Tibial nerve (tissue), 4 donors: Measurements from ENCODE around the gene PIM2. TPM values are rescaled to one million over a fixed set of nuclear protein-coding genes. Genes with fewer than 3 reads are reported as not detected.

Experiments used
- DNase-seq, 2 donors: peaks; one replicate each; pipeline ENCODE4 v3.0.0-alpha.2; 2019; ENCODE audit warnings: low spot score in 2 of 2
- H3K27ac ChIP-seq, 4 donors: fragments of 200-600 bp; sonication (generic) in 3 of 4; one replicate each; pipeline ENCODE4 v1.5.1; 2017 to 2019; ENCODE audit warnings: mild to moderate bottlenecking in 1 of 4
- H3K27me3 ChIP-seq, 2 donors: fragments of 200-600 bp; sonication (generic) in 1 of 2; one replicate each; pipeline versions ENCODE4 v1.5.1 to v1.6.0; 2017 to 2019
- H3K36me3 ChIP-seq, 3 donors: fragments of 200-600 bp; sonication (generic); one replicate each; pipeline ENCODE4 v1.5.1; 2018 to 2019
- H3K4me1 ChIP-seq, 4 donors: fragments of 200-600 bp; sonication (generic) in 3 of 4; one replicate each; pipeline ENCODE4 v1.5.1; 2017 to 2019
- H3K4me3 ChIP-seq, 4 donors: fragments of 200-600 bp; sonication (generic) in 3 of 4; one replicate each; pipeline ENCODE4 v1.5.1; 2017 to 2019; ENCODE audit warnings: mild to moderate bottlenecking in 1 of 4, moderate library complexity in 1 of 4
- H3K9me3 ChIP-seq, 4 donors: fragments of 200-600 bp; sonication (generic) in 3 of 4; one replicate each; pipeline ENCODE4 v1.5.1; 2017 to 2019
- EP300 ChIP-seq, 2 donors: sonication (generic); formaldehyde crosslinking; IDR thresholded peaks; one replicate each; pipeline ENCODE4 v1.6.1; 2017; ENCODE audit warnings: antibody characterized with exemption in 2 of 2, mild to moderate bottlenecking in 1 of 2
- POLR2A ChIP-seq, 2 donors: fragments of 450-650 bp; IDR thresholded peaks; one replicate each; pipeline ENCODE4 v1.6.1; 2017; ENCODE audit warnings: antibody characterized with exemption in 2 of 2, mild to moderate bottlenecking in 2 of 2, moderate library complexity in 2 of 2
- WGBS, 2 donors: methylation state at CpG; one replicate each; pipeline ENCODE4 v1.1.5; 2018; 5-methylcytosine and 5-hydroxymethylcytosine counted together
- total RNA-seq, 4 donors: library from RNA; depleted of rRNA; stranded (reverse); fragments of >200 nt; gene quantifications; one replicate each; pipeline ENCODE4 v1.1.0, GENCODE V29; 2016
- TF ChIP-seq, protein P1 (sequence below), 5 experiments: fragments of 200-600 bp in 3 of 5; fragments of 450-650 bp in 2 of 5; sonication (generic) in 3 of 5; IDR thresholded peaks; one replicate each; pipeline ENCODE4 v1.5.1; 2016 to 2019; ENCODE audit warnings: antibody characterized with exemption in 5 of 5, mild to moderate bottlenecking in 3 of 5, moderate library complexity in 2 of 5

PIM2 gene
- total RNA-seq, 4 donors from 2014 or later: 4.9 to 8.4 (median 6.8) TPM

DNA sequence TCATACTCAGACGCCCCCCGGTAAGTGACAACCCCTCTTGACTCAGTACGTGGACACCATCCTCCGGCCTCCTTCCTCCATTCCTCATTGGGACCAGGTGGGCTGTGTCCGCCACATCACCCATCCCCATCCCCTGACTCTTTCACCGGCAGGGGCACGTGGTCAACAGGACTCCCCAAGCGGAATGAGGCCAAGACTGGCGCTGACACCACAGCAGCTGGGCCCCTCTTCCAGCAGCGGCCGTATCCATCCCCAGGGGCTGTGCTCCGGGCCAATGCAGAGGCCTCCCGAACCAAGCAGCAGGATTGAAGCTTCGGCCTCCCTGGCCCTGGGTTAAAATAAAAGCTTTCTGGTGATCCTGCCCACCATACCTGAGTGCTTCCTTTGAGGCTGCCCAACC, 16.0 kb downstream of the PIM2 start:
- H3K4me3 ChIP-seq: no peak overlapping the region
- 80% methylated on average over 8 of the region's 14 CpGs; no CpG with 5 or more reads in 1 of the 2 donors for whole genome bisulfite sequencing, 2 donors
- no peaks in the 10 kb centered on the region for H3K9me3 ChIP-seq
- DNase-seq: no peak
- H3K27ac ChIP-seq: no peak overlapping the region
- H3K4me1 ChIP-seq: peaks cover 0 to 12% (median 0%) of the 10 kb centered on the region in 4 donors
- TF ChIP-seq POLR2A (IDR thresholded peaks at IDR 0.05) (no peak), EP300 (IDR thresholded peaks at IDR 0.05) (no peak)
- TF ChIP-seq, protein P1, sequence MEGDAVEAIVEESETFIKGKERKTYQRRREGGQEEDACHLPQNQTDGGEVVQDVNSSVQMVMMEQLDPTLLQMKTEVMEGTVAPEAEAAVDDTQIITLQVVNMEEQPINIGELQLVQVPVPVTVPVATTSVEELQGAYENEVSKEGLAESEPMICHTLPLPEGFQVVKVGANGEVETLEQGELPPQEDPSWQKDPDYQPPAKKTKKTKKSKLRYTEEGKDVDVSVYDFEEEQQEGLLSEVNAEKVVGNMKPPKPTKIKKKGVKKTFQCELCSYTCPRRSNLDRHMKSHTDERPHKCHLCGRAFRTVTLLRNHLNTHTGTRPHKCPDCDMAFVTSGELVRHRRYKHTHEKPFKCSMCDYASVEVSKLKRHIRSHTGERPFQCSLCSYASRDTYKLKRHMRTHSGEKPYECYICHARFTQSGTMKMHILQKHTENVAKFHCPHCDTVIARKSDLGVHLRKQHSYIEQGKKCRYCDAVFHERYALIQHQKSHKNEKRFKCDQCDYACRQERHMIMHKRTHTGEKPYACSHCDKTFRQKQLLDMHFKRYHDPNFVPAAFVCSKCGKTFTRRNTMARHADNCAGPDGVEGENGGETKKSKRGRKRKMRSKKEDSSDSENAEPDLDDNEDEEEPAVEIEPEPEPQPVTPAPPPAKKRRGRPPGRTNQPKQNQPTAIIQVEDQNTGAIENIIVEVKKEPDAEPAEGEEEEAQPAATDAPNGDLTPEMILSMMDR (IDR thresholded peaks at IDR 0.05): no peak
- no peaks in the 10 kb centered on the region for H3K27me3 ChIP-seq
- H3K36me3 ChIP-seq: peaks cover 0 to 57% (median 0%) of the 10 kb centered on the region in 3 donors

DNA sequence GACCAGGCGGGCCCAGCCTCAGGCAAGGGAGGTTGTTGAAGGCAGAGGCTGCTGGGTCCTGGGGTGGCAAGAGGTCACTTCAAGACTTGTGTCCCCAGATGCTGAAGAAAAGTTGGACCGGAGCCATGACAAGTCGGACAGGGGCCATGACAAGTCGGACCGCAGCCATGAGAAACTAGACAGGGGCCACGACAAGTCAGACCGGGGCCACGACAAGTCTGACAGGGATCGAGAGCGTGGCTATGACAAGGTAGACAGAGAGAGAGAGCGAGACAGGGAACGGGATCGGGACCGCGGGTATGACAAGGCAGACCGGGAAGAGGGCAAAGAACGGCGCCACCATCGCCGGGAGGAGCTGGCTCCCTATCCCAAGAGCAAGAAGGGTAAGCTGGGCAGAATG, 16.7 kb downstream of the PIM2 start:
- TF ChIP-seq POLR2A (IDR thresholded peaks at IDR 0.05): no peak
- no peak for TF ChIP-seq EP300 (IDR thresholded peaks at IDR 0.05)
- TF ChIP-seq, protein P1 (IDR thresholded peaks at IDR 0.05): no peak
- peaks cover 0 to 12% (median 0%) of the 10 kb centered on the region in 4 donors for H3K4me1 ChIP-seq
- no peaks in the 10 kb centered on the region for H3K27me3 ChIP-seq
- peaks cover 0 to 57% (median 0%) of the 10 kb centered on the region in 3 donors for H3K36me3 ChIP-seq
- no peak overlapping the region for H3K27ac ChIP-seq
- no peak for DNase-seq
- WGBS, 2 donors: 92 to 94% methylated on average over 20 of the region's 20 CpGs
- no peak overlapping the region for H3K4me3 ChIP-seq
- no peaks in the 10 kb centered on the region for H3K9me3 ChIP-seq

DNA sequence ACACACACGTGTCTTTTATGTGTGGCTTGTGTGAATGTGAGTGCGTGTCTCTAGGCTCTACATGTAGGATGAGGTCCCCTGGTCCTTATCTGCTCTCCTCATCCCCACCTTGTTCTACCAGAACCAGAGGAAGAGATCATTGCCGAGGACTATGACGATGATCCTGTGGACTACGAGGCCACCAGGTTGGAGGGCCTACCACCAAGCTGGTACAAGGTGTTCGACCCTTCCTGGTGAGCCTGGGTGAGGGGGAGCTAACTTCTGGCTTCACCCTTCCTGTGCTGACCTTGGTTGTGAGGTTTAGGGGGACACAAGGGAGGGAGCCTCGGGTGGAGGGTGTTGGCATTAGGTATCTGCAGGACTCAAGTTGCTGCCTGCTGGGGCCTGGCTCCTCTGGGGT, 17.8 kb downstream of the PIM2 start:
- no peaks in the 10 kb centered on the region for H3K27me3 ChIP-seq
- no peak for DNase-seq
- no peaks in the 10 kb centered on the region for H3K9me3 ChIP-seq
- H3K36me3 ChIP-seq: peaks cover 0 to 50% (median 0%) of the 10 kb centered on the region in 3 donors
- no peak for TF ChIP-seq EP300 (IDR thresholded peaks at IDR 0.05)
- TF ChIP-seq POLR2A (IDR thresholded peaks at IDR 0.05): no peak
- TF ChIP-seq, protein P1 (IDR thresholded peaks at IDR 0.05): no peak
- WGBS, 2 donors: 77 to 82% methylated on average over 4 to 7 of the region's 7 CpGs
- H3K4me3 ChIP-seq: no peak overlapping the region
- H3K4me1 ChIP-seq: peaks cover 0 to 20% (median 4%) of the 10 kb centered on the region in 4 donors
- no peak overlapping the region for H3K27ac ChIP-seq

DNA sequence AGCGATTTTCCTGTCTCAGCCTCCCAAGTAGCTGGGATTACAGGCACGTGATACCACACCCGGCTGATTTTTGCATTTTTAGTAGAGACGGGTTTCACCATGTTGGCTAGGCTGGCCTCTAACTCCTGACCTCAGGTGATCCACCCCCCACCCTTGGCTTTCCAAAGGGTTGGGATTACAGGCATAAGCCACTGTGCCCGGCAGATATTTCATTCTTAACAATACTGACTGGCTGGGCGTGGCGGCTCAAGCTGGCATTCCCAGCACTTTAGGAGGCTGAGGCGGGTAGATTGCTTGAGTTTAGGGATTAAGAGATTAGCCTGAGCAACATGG, 19.8 kb downstream of the PIM2 start:
- no peak for TF ChIP-seq POLR2A (IDR thresholded peaks at IDR 0.05)
- no peak for TF ChIP-seq EP300 (IDR thresholded peaks at IDR 0.05)
- TF ChIP-seq, protein P1 (IDR thresholded peaks at IDR 0.05): no peak
- Histone ChIP-seq H3K36me3 (peaks cover 0 to 33% (median 0%) of the 10 kb centered on the region in 3 donors), H3K27me3 (no peaks in the 10 kb centered on the region), H3K4me3 (no peak overlapping the region), H3K9me3 (no peaks in the 10 kb centered on the region), H3K27ac (no peak overlapping the region), H3K4me1 (peaks cover 0 to 21% (median 4%) of the 10 kb centered on the region in 4 donors)
- WGBS, 2 donors: 88% methylated on average over 7 to 8 of the region's 8 CpGs
- DNase-seq: no peak

DNA sequence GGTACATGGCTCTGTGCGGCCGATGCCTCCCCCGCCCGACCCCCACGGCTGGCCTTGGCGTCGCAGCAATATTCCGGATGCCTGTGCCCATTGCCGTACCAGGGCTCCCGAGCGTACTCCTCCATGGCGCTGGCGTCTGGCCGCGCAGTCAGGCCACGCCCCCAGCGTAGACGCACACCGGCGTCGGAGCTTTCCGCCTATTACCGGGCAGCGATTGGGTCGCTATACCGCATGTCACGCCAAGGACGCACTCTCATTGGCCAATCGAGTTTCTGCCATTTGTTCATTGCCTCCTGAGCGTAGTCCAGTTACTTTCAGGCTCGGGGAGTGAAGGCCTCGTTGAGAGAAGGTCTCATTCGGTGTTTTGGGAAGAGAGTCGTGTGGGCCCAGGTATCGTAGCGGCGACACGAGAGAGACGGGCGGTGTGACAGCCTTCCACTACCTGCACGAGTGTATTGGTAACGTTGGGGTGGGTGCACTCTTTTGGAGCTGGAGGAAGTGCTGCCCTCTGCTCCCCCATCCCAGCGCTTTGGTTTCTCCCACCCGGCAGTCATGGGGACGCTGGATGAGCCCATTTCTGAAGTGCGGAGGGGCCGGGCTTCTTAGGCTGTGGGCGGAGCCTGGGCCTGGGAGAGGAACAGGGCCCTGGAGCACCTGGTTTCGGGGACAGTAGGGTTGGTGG, 21.1 kb downstream of the PIM2 start, which contains the start of the genes PQBP1 and TIMM17B:
Gene PQBP1, plus strand, starts transcription at position 306 of the 682 bp plus-strand sequence. CDS start 580 bp downstream, outside the sequence.
Gene TIMM17B, minus strand, starts transcription at position 144 of the 682 bp plus-strand sequence. Its CDS starts 19 bp downstream, at position 125.
- Histone ChIP-seq H3K36me3 (peaks cover 0 to 32% (median 0%) of the 10 kb centered on the region in 3 donors), H3K4me1 (peaks cover 0 to 21% (median 4%) of the 10 kb centered on the region in 4 donors), H3K9me3 (no peaks in the 10 kb centered on the region), H3K27ac (peak within 1 kb of the TSS; percentile 86 to 98 (median 91)), H3K4me3 (peak within 1 kb of the TSS; percentile 33 to 81 (median 67)), H3K27me3 (no peaks in the 10 kb centered on the region)
- 3 to 53% methylated on average over 11 to 40 of the region's 49 CpGs for WGBS, 2 donors
- peak; percentile 74 to 83 for DNase-seq
- TF ChIP-seq POLR2A (IDR thresholded peaks at IDR 0.05) (peak; percentile 46 to 77), EP300 (IDR thresholded peaks at IDR 0.05) (peak in 1 of 2 donors; percentile 87)
- TF ChIP-seq, protein P1 (IDR thresholded peaks at IDR 0.05): no peak
